HepG2 (cell line): ENCODE data around the gene KIF6. TPM values are rescaled to one million over a fixed set of nuclear protein-coding genes. Genes with fewer than 3 reads are reported as not detected.

Experiments
- ATAC-seq: fragments of 200-7000 bp; cut with Tn5 transposase; 3 replicates; pipeline ENCODE4 v1.9.1; 2020; ENCODE audit warnings: mild to moderate bottlenecking, moderate library complexity
- BruUV-seq: library from RNA; stranded (reverse); fragments of 400-500 nt; replicated peaks from 2 replicates; lab custom pipeline; 2021; lab: Mats Ljungman, UMichigan
- CTCF ChIA-PET: fragments of 300-600 bp; formaldehyde crosslinking; extraction: SDS; loops from one replicate; lab custom pipeline; 2021; ENCODE audit warnings: low total read pairs, inconsistent platforms, low intra/inter-chr PET ratio; lab: Yijun Ruan, JAX
- POLR2A ChIA-PET: fragments of 350-600 bp; sonication (Branson Sonifier 250); formaldehyde crosslinking; loops from one replicate; lab custom pipeline; 2020; ENCODE audit warnings: antibody characterized with exemption, inconsistent platforms; lab: Yijun Ruan, JAX
- DNase-seq: peaks from one replicate; pipeline ENCODE4 v3.0.0-alpha.2; 2015; ENCODE audit warnings: low spot score
- FAIRE-seq: peaks from 3 replicates; lab custom pipeline; 2011; peaks lifted over from hg19 to GRCh38; lab: Jason Lieb, UNC
- H2AFZ ChIP-seq: one replicate; pipeline ENCODE4 v1.6.1; 2011; ENCODE audit warnings: low read length, inconsistent platforms
- H3K27ac ChIP-seq: fragments of 300-600 bp; 3 replicates; pipeline ENCODE4 v1.8.0; 2011; ENCODE audit warnings: mixed run types, mild to moderate bottlenecking, mixed read lengths, low read length, inconsistent platforms; ENCODE audit not compliant: insufficient read depth; ENCODE audit errors: extremely low read length
- H3K27me3 ChIP-seq, 2 experiments: fragments of 200-600 bp in 1 of 2; 2 replicates in 1 of 2; 3 replicates in 1 of 2; pipeline versions ENCODE4 v1.6.0 to v1.8.0; 2011; ENCODE audit warnings: low read length in 2 of 2, mild to moderate bottlenecking in 2 of 2, moderate library complexity in 2 of 2, inconsistent platforms in 1 of 2; ENCODE audit not compliant: insufficient read depth in 2 of 2, control insufficient read depth in 1 of 2
- H3K36me3 ChIP-seq, 2 experiments: fragments of 200-600 bp in 1 of 2; replicated peaks in 1 of 2; 2 replicates in 1 of 2; 3 replicates in 1 of 2; pipeline versions ENCODE4 v1.5.1 to v1.8.0; 2011; ENCODE audit warnings: low read length in 2 of 2, inconsistent platforms in 1 of 2; ENCODE audit not compliant: insufficient read depth in 2 of 2, control insufficient read depth in 1 of 2
- H3K4me1 ChIP-seq: 2 replicates; pipeline ENCODE4 v1.5.1; 2012; ENCODE audit warnings: low read length, inconsistent platforms; ENCODE audit not compliant: insufficient read depth
- H3K4me2 ChIP-seq: 2 replicates; pipeline ENCODE4 v1.6.0; 2011; ENCODE audit warnings: low read depth, low read length, inconsistent platforms
- H3K4me3 ChIP-seq, 3 experiments: fragments of 200-600 bp in 1 of 3; sonication (generic), shearing (Covaris generic) in 1 of 3; replicated peaks in 1 of 3; 2 replicates each; pipeline ENCODE4 v1.5.1; 2011 to 2016; ENCODE audit warnings: low read length in 3 of 3, inconsistent platforms in 2 of 3, low read depth in 2 of 3, mild to moderate bottlenecking in 2 of 3, control low read depth in 1 of 3, mixed read lengths in 1 of 3; ENCODE audit not compliant: insufficient read depth in 1 of 3
- H3K79me2 ChIP-seq: one replicate; pipeline ENCODE4 v1.6.1; 2011; ENCODE audit warnings: low read length, inconsistent platforms; ENCODE audit not compliant: insufficient read depth
- H3K9ac ChIP-seq: 2 replicates; pipeline ENCODE4 v1.6.0; 2011; ENCODE audit warnings: mild to moderate bottlenecking, low read depth, low read length, inconsistent platforms; ENCODE audit not compliant: insufficient read depth
- H3K9me3 ChIP-seq: 2 replicates; pipeline ENCODE4 v1.5.1; 2012; ENCODE audit warnings: mild to moderate bottlenecking, low read length
- H4K20me1 ChIP-seq: 2 replicates; pipeline ENCODE4 v1.6.0; 2011; ENCODE audit warnings: inconsistent platforms, mild to moderate bottlenecking, low read length, moderate library complexity; ENCODE audit not compliant: insufficient read depth
- IRF9 ChIP-seq: sonication (generic); formaldehyde crosslinking; IDR thresholded peaks from 2 replicates; pipeline ENCODE4 v1.8.0; 2022; ENCODE audit warnings: missing genetic modification reagents, mild to moderate bottlenecking, borderline replicate concordance
- PPARG ChIP-seq: conservative IDR thresholded peaks from 2 replicates; pipeline ENCODE4 v1.6.1; 2016; ENCODE audit warnings: missing biosample characterization, missing genetic modification reagents
- STAT6 ChIP-seq: sonication (generic); formaldehyde crosslinking; IDR thresholded peaks from 2 replicates; pipeline ENCODE4 v1.4.0; 2020; ENCODE audit warnings: missing genetic modification reagents, mild to moderate bottlenecking, borderline replicate concordance
- TEF ChIP-seq: sonication (generic); formaldehyde crosslinking; IDR thresholded peaks from 2 replicates; pipeline ENCODE4 v1.5.0; 2020; ENCODE audit warnings: missing genetic modification reagents
- ZNF652 ChIP-seq: IDR thresholded peaks from 2 replicates; pipeline ENCODE4 v1.6.1; 2016; ENCODE audit warnings: low read depth, borderline replicate concordance
- WGBS: methylation state at CpG from one replicate; pipeline ENCODE4 v1.1.6; 2017; ENCODE audit warnings: low lambda C conversion rate; 5-methylcytosine and 5-hydroxymethylcytosine counted together
- in situ Hi-C: cut with HindIII; loops from 2 replicates; pipeline ENCODE4 v1.10.0; 2017; ENCODE audit warnings: low pct_unique_long_range_greater_than_20kb; ENCODE audit not compliant: extremely low pct_ligation_motif_present
- intact Hi-C: fragments of 100-400 bp; cut with micrococcal nuclease; formaldehyde crosslinking; loops from one replicate; pipeline ENCODE4 v1.10.0; 2022; ENCODE audit not compliant: unreplicated experiment
- polyA plus RNA-seq, 8 experiments: library from polyadenylated mRNA; depleted of rRNA in 3 of 8; stranded (reverse) in 7 of 8; unstranded in 1 of 8; fragments of >200 nt; fragmentation: Illumina TruSeq in 4 of 8; extraction: Trizol in 4 of 8; gene quantifications; 2 replicates each; pipeline versions ENCODE4 v1.2.1 to v1.2.3, GENCODE V29; 2011 to 2016; ENCODE audit warnings: low read depth in 4 of 8, missing spikeins in 1 of 8, mixed read lengths in 1 of 8; ENCODE audit not compliant: insufficient read depth in 1 of 8
- total RNA-seq, 5 experiments: library from RNA; depleted of rRNA; stranded (reverse); fragments of >200 nt; fragmentation: Illumina TruSeq; extraction: Trizol; gene quantifications; 2 replicates each; pipeline ENCODE4 v1.2.3, GENCODE V29; 2016; ENCODE audit warnings: low read depth in 1 of 5

KIF6 gene
- total and polyA plus RNA-seq, 2 of the 13 experiments (the other 11 are each of a cell fraction or from before 2014, with no cell fraction given) = 0.04 to 0.27 TPM

- CTCF ChIA-PET = no interaction called here
- Histone ChIP-seq H3K9me3 (peaks cover 2% of the 10 kb centered on the region; the same call in 1 of the 2 replicates), H4K20me1 (no peaks in the 10 kb centered on the region), H3K27ac (no peak overlapping the region), H3K79me2 (no peaks in the 10 kb centered on the region), H3K4me2 (no peak overlapping the region), H3K4me1 (no peaks in the 10 kb centered on the region), H2AFZ (no peak overlapping the region), H3K27me3 (no peaks in the 10 kb centered on the region), H3K9ac (no peak overlapping the region), H3K4me3 (no peak overlapping the region), H3K36me3 (no peaks in the 10 kb centered on the region)
- in situ Hi-C loops = no loop called here
- FAIRE-seq = no peak
- no peak for ATAC-seq
- DNase-seq = no peak
- 2% methylated on average over 1 of the region's 1 CpG for WGBS
- intact Hi-C loops = no loop called here
- no TSS peak for BruUV-seq
- POLR2A ChIA-PET = no interaction called here
- TF ChIP-seq TEF (CRISPR knock-in tag) = no peak
- TF ChIP-seq ZNF652 (CRISPR knock-in tag) = no peak
- TF ChIP-seq PPARG = no peak
- no peak for TF ChIP-seq STAT6 (CRISPR knock-in tag)
- TF ChIP-seq IRF9 (CRISPR knock-in tag) = no peak
Observed at GRCh38 chr6:39476670-39477069, 248.5 kb downstream of the KIF6 start.
